ENCODE results near the gene PQBP1.

Gene PQBP1

DNA sequence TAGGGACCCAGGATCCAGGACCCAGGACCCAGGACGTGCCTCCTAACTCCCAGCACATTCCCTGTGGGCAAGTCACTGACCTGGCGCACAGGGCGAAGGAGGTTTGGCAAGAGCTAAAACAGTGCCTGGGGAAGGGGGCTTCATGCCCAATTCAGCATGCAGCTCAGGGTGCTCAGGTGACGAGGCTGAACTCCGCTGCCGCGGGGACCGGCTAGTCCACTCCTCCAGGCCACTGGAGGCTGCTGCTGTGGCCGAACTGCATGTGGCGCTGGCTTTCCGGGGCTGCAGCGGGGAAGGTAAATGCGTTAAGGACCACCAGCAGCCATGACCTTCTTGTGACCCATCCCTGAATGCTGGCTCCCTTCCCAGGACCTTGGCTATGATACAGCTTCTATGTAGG is 26.0 kb downstream of the PQBP1 start:
- DNase-seq (ENCODE audit: low read depth in 2 of 2): no peak

DNA sequence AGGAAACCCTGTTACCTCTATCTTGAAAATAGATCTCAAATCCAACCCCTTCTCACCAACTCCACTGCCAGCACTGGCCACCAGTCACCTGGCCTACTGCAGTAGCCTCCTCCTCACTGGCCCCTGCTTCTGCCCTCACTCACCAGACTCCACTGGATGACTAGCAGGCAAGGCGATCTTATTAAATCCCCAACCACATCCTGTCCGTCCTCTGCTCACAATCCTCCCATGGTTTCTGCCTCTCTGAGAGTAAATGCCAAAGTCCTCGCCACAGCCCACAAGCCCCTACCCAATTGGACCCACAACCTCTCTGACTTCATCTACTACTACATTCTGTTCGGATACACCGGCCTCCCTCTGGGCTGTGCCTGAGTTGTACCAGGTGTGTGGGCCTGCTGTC is 26.5 kb downstream of the PQBP1 start:
- no peak for DNase-seq (ENCODE audit: low read depth in 2 of 2)

DNA sequence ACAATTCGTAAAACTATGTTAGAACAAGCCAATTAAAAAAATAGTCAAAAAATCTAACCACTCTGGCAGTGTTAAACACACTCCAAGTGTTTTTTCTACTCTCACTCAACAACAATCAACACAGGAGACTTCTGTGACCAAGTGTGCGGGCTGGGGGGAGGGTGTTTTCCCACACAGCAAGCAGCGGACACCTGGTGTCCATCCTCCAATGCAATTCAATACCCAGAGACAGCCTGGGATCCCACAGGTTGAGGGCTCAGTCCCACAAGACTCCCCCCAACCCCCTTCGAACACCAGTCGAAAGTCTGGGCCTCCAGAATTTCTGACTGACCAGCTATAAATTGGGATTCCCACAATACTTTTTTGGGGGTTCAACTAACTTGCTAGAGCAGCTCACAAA is 29.4 kb downstream of the PQBP1 start:
- no peak for DNase-seq (ENCODE audit: low read depth in 2 of 2)

DNA sequence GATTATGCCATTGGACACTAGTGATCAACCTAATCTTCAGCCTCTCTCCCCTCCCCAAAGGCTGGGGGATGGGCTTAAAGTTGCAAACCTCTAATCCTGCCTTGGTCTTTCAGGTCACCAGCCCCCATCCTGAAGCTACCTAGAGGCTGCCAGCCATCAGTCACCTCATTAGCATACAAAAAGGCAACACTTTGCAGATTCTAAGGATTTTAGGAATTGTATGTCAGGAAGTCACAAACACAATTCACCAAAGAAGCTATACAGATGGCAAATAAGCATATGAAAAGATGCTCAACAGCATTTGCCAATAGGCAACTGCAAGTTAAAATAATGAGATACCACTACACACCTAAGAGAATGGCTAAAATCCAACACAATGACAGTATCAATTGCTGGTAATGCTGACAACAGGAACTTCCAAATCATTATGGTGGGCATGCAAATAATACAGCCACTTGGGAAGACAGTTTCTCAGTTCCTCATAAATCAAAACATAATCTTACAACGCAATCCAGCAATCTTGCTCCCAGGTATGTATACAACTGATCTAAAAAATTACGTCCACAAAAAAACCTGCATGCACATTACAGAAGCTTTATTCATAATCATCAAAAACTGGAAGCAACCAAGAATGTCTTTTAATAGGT is 30.1 kb downstream of the PQBP1 start:
- DNase-seq (ENCODE audit: low read depth in 2 of 2): no peak

DNA sequence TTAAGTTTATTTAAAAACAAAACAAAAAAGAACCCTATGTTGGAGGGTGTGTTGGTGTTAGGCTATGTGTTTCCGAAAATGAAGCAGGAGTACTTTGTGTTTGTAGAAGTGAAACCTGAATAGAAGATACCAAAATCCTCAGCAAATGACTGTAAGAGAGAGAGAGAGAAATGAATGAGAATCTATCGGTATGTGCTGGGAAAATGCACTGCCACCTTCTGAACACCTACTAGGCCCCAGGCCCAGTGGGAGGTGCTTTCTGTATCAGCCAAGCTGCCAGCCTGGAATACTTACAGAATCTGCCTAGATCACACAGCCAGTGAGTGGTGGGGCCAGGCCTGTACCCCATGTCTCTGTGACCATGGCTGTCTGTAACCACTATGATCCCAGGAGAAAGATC is 36.0 kb downstream of the PQBP1 start:
- no peak for DNase-seq (ENCODE audit: low read depth in 2 of 2)

DNA sequence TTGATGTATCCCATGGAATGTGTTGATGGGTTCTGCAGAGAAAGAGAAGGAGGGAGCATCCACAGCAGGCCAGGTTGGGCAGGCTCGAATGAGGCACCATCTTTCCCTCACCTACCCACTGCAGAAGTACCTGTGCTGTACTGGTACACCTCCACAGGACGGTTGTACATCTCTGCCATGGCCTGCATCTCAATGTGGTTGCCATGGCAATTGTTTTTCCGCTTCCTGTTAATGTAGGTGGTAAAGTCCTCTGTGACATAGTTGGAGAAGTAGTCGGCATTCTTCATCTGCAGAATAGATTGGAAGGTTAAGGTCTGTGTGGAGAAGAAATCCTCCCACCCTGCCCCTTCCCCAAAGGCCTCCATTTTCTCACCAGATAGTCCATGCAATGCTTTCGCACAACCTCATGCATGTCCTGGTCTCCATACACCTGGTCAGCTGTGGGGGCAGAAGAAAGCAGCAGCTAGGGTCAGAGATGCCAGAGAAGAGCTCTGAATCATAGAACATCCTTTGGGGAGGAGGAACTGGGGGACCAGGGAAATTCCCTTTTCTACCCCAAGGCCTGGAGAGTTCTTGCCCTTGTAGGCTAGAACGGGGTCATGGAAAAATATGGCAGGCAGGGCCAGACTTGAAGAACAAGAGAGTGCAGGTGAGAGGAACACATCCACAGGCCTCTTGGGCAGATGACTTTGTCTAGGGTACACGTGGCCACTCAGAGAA is 37.0 kb downstream of the PQBP1 start:
- no peak for DNase-seq (ENCODE audit: low read depth in 2 of 2)

DNA sequence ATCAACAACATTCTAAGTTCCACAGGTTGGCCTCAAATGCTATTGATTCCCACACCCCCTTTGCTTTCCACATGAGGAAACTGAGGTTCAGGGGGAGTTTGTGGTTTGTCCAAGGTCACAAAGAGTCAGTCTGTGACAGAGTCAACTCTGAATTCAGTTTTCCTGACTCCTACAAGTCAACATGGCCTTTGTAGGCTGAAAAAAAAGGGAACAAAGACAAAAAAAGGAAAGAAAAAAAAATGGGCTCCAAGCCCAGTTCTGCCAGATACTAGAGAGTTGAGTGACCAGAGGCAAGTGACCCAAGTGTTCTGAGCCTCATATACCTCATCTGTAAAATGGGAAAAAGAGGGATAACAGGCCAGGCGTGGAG is 37.6 kb downstream of the PQBP1 start:
- DNase-seq (ENCODE audit: low read depth in 2 of 2): no peak

DNA sequence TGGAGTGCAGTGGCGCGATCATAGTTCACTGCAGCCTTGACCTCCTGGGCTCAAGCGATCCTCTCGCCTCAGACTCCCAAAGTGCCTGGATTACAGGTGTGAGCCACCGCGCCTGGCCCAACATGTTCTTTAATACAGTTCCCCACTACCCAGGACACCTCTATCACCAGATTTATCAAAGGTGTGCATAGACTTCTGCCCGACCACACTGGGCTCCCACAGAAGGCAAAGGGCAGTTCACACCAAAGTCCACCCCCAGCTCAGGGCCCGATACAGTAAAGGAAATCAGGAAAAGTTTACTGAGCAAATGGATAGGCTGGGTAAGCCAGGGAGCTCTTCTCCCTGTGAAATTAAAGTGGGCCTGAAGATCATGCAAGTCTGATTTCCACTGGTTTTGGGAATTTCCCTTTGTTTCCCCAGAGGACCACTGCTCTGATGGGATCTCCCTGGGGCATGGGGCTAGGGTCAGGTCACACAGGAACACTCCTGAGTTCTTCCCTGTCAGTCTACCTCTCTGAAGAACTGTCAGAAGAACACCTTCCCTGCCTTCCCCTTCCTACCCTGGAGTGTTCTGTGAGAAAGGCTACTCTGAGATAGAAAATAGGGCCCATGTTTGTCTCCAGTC is 38.8 kb downstream of the PQBP1 start:
- no peak for DNase-seq (ENCODE audit: low read depth in 2 of 2)

DNA sequence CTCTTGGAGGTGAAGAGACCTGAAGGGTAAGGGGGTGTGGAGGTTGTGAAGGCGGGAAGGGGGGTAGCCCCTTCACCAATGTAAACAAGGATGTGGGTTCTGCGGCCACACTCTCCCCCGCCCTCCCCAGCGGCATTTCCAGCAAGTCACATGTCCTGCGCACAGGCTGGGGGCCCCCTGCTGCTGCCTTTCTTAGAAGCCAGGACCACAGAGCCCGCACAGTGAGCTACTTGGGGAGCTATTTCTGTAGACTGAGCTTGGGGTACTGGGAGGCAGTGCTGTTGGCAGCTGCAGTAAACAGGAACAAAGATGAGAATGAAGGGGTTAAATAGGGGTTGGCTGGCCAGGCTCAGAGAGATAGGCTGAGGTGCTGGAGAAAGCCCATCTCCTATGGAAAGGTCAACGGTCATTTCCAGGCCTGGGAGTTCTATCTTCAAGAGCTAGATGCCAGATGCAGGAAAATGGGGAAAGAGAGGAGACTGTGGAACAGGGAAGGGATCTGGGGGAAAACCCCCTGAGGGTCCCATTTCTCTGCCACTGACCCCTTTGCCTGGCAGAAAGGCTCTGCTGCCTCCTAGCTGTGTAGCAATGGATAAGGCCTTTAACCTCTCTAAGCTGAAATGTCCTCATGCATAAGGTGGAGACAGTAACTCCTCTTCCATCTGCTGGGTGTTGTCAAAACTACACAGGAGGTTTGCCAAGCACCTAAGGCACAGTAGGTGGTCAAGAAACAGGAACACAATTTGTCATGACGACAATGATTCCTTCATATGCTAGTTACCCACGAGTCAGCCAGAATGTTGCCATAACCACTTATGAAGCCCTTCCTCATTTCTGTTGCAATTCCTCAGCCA is 39.6 kb downstream of the PQBP1 start:
- peak; percentile 85 to 92 for DNase-seq (ENCODE audit: low read depth in 2 of 2)

DNA sequence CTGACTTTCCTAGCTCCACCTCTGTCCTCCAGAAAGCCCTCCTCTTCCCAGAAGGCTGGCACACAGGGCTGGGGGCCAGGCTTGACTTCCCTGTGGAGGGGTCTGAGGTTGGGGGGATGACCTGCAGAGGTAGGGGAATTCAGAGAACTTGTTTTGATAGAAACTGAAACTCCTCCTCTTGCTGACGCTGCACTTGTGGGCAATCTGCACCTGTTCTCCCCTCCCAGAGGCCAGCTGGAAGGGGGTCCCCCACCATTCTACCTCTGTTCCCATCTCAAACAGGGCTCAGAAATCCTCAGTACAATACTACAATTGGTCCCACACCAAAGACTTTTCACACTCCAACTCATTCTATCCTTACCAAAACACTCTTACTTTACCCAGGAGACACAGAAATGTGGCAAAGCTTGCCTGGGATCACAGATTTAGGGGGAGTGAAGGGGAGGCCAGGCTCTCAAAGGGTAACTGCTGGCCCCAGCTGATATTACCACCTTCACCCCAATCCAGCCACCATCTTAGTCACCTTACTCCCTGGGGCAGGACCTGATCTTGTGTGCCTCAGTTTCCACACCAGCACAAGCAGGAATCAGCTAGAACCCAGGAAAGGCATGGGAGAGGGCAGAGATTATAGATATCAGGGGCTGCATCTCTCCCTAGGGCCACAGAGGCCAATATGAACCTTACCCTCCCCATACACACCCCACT is 41.1 kb downstream of the PQBP1 start:
- DNase-seq (ENCODE audit: low read depth in 2 of 2): peak; percentile 70 to 76

DNA sequence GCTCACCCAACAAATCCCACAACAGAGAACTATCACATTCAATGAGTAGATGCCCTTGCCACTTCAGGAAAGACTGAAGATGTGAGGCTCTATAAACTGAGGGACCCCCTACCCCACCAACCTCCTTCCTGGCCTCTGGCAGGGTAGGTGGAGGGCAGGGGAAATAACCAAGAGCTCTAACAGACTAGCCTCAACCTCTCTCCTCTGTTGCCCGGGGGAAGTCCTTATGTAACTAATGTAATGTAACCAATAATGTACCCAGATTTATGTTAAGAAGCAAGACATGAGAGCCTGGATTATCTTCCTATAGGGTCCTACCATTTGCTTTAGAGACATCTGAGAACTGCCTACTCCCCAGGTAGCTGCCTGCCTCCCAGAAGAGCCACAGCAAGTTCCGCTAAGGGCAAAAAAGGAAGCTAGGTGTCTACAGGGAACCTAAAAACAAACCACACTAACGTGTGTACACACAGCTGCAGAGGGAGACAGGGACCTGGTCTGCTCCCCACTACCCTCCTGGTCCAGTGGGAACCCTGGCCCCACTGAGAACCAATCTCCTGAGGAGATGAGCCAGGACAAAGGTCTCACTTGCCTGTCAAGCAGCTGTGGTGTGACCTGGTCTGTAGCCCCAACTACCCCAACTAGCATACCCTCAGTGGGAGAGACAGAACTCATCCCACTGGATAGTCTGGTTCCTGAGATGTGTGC is 41.9 kb downstream of the PQBP1 start:
- DNase-seq (ENCODE audit: low read depth in 2 of 2): no peak

DNA sequence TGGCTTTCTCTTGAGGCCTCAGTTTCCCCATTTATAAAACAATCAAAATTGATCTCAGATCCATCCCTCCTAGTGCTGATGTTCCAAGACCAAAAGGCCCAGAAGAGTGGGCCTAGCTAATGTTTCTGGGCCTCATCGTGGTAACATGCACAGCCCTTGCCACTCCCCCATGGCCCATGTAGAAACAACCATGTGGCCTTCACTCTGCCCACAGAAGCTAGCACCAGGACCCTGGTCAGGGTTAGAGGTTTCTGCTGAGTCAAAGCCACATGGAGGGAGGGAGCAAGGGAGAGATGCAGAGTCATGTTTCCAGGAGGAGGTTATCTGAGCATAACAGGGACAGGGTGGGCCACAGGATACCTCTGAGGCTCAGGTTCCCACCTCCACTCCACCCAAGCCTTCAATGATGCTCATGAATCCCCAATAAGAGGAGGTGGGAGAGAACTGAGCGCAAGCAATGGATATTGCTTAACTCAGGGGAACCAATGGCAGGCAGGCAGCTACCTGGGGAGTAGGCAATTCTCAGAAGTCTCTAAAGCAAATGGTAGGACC is 42.8 kb downstream of the PQBP1 start:
- no peak for DNase-seq (ENCODE audit: low read depth in 2 of 2)

DNA sequence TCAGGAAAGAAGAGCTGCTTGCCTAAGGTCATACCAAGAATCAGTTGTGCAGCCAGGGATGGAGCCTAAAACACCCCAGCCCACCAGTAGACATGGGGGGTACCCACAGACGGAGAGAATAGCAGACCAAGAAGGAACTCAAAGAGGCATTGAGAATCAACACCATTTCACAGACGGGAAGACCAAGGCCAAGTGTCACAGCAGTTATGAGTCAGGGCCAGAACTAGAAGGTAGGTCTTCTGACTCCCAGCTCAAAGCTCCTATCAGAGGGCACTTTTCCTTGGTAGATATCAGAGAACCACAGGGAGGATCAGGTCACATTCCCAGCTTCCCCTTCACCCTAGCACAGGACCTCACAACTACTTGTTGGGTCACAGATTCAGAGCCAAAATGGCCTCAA is 45.2 kb downstream of the PQBP1 start:
- DNase-seq (ENCODE audit: low read depth in 2 of 2): no peak

DNA sequence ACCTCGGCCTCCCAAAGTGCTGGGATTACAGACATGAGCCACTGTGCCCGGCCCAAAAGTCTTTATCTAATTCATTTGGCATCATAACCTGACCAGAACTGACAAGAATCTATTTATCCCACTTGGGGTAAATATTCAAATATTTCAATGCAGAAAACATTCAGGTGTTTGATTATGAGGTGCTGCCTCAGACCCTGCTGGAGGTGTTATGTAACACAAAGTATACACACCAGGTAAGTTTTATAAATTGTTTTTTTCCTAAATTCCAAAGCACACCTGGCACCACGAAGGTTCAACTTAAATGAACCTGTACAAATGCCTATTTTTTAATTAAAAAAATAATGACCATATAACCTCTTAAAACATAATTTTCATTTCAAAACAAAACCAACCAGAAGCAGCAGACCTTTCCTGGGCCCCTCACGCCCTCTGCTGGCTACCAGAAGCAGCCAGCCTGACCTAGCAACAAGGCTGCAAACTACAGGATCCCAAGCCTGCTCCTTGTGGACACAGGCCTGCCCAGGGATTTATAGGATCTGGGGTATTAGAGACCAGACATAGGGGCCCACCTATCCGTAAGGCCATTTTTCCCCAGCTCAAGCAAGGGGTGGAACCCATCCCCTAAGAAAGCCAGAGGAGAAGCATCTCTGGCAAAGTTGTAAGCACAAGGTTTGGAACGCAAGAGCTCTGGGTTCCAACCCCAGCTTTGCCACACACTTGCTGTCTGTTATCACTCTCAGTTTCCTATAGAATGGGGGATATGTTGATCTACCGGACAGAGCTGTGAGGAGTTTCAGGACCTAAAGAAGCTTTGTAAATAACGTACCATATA is 48.0 kb downstream of the PQBP1 start:
- no peak for DNase-seq (ENCODE audit: low read depth in 2 of 2)

DNA sequence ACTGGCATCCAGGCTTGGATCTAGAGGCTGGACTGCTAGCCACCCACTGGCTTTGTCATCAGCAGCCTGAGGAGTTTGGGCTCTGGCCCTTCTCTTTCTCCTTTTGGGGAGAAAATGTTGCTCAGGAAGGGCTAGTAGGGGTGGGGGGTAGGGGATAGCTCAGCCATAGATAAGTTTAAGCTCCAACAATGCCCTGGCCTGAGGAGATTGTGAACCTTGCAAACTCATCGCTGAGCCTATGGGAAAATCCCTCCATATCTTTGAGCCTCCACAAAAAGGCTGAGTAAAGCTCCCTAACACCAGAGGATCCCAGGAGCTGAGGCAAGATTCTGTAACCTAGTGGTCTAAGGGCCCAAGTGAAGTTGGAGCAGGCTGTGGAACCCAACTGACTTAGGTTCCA is 50.9 kb downstream of the PQBP1 start:
- DNase-seq (ENCODE audit: low read depth in 2 of 2): no peak

All from stimulated activated CD8-positive, alpha-beta memory T cell treated with anti-CD3 and anti-CD28 coated beads, Interleukin-15, amount 100 ng/mL, for 48 hours (primary cell).